IPS-20b (cell line): ENCODE results near the gene ALDH1A2.

Experiments
- H3K27ac ChIP-seq: one replicate; pipeline ENCODE4 v1.5.1; 2013; ENCODE audit warnings: low read length
- H3K27me3 ChIP-seq: 2 replicates; pipeline ENCODE4 v1.6.1; 2013; ENCODE audit warnings: mild to moderate bottlenecking, low read length, inconsistent platforms; ENCODE audit not compliant: insufficient read depth
- H3K36me3 ChIP-seq: 2 replicates; pipeline ENCODE4 v1.6.1; 2013; ENCODE audit warnings: low read depth, mild to moderate bottlenecking, inconsistent platforms, low read length, moderate library complexity; ENCODE audit not compliant: insufficient read depth
- H3K4me1 ChIP-seq: 2 replicates; pipeline ENCODE4 v1.6.1; 2013; ENCODE audit warnings: mild to moderate bottlenecking, control low read depth, inconsistent platforms, low read length, moderate library complexity; ENCODE audit not compliant: insufficient read depth
- H3K4me3 ChIP-seq: 2 replicates; pipeline ENCODE4 v1.5.1; 2013; ENCODE audit warnings: mild to moderate bottlenecking, low read length, inconsistent platforms
- H3K9ac ChIP-seq: 2 replicates; pipeline ENCODE4 v1.6.1; 2013; ENCODE audit warnings: low read depth, mild to moderate bottlenecking, inconsistent platforms, low read length, moderate library complexity
- H3K9me3 ChIP-seq: 2 replicates; pipeline ENCODE4 v1.6.1; 2013; ENCODE audit warnings: mild to moderate bottlenecking, low read depth, low read length, inconsistent platforms; ENCODE audit not compliant: insufficient read depth

The ALDH1A2 gene

GRCh38 chr15:57972864-57973263, 92.6 kb downstream of the ALDH1A2 start:
- Histone ChIP-seq H3K9ac (no peak overlapping the region), H3K27me3 (no peaks in the 10 kb centered on the region), H3K36me3 (no peaks in the 10 kb centered on the region), H3K27ac (no peak overlapping the region), H3K9me3 (no peaks in the 10 kb centered on the region), H3K4me1 (no peaks in the 10 kb centered on the region; the same call in 1 of the 2 replicates), H3K4me3 (no peak overlapping the region)

- no peak overlapping the region for H3K9ac ChIP-seq
- no peaks in the 10 kb centered on the region for H3K9me3 ChIP-seq
- H3K36me3 ChIP-seq, result no peaks in the 10 kb centered on the region
- no peaks in the 10 kb centered on the region for H3K27me3 ChIP-seq
- H3K4me3 ChIP-seq, result no peak overlapping the region
- no peaks in the 10 kb centered on the region; the same call in 1 of the 2 replicates for H3K4me1 ChIP-seq
- H3K27ac ChIP-seq, result no peak overlapping the region
Measured at GRCh38 chr15:57969996-57970395, 95.5 kb downstream of the ALDH1A2 start.

GRCh38 chr15:57969355-57969754, 96.2 kb downstream of the ALDH1A2 start:
- Histone ChIP-seq H3K27me3 (no peaks in the 10 kb centered on the region), H3K4me3 (no peak overlapping the region), H3K9me3 (no peaks in the 10 kb centered on the region), H3K4me1 (no peaks in the 10 kb centered on the region; the same call in 1 of the 2 replicates), H3K9ac (no peak overlapping the region), H3K36me3 (no peaks in the 10 kb centered on the region), H3K27ac (no peak overlapping the region)

- no peaks in the 10 kb centered on the region for H3K27me3 ChIP-seq
- H3K36me3 ChIP-seq, result no peaks in the 10 kb centered on the region
- no peaks in the 10 kb centered on the region for H3K9me3 ChIP-seq
- H3K9ac ChIP-seq, result no peak overlapping the region
- no peaks in the 10 kb centered on the region for H3K4me1 ChIP-seq
- no peak overlapping the region for H3K27ac ChIP-seq
- no peak overlapping the region for H3K4me3 ChIP-seq
Measured at GRCh38 chr15:57962887-57963286, 102.6 kb downstream of the ALDH1A2 start.

- H3K4me1 ChIP-seq, result no peaks in the 10 kb centered on the region
- no peaks in the 10 kb centered on the region for H3K27me3 ChIP-seq
- no peak overlapping the region for H3K9ac ChIP-seq
- no peak overlapping the region for H3K27ac ChIP-seq
- no peaks in the 10 kb centered on the region for H3K9me3 ChIP-seq
- no peak overlapping the region for H3K4me3 ChIP-seq
- H3K36me3 ChIP-seq, result no peaks in the 10 kb centered on the region
Measured at GRCh38 chr15:57961919-57962318, 103.6 kb downstream of the ALDH1A2 start.

- H3K9me3 ChIP-seq, result no peaks in the 10 kb centered on the region
- H3K4me1 ChIP-seq, result no peaks in the 10 kb centered on the region
- H3K36me3 ChIP-seq, result no peaks in the 10 kb centered on the region
- no peaks in the 10 kb centered on the region for H3K27me3 ChIP-seq
- no peak overlapping the region for H3K27ac ChIP-seq
- no peak overlapping the region for H3K4me3 ChIP-seq
- no peak overlapping the region for H3K9ac ChIP-seq
Measured at GRCh38 chr15:57957113-57957512, 108.4 kb downstream of the ALDH1A2 start.

- H3K9ac ChIP-seq, result no peak overlapping the region
- no peaks in the 10 kb centered on the region for H3K27me3 ChIP-seq
- H3K27ac ChIP-seq, result no peak overlapping the region
- no peaks in the 10 kb centered on the region for H3K9me3 ChIP-seq
- no peaks in the 10 kb centered on the region for H3K36me3 ChIP-seq
- no peak overlapping the region for H3K4me3 ChIP-seq
- no peaks in the 10 kb centered on the region for H3K4me1 ChIP-seq
Measured at GRCh38 chr15:57953874-57954273, 111.6 kb downstream of the ALDH1A2 start.

GRCh38 chr15:57951328-57951932, 114.1 kb downstream of the ALDH1A2 start:
- no peaks in the 10 kb centered on the region for H3K9me3 ChIP-seq
- no peaks in the 10 kb centered on the region for H3K4me1 ChIP-seq
- no peak overlapping the region for H3K27ac ChIP-seq
- H3K4me3 ChIP-seq, result no peak overlapping the region
- no peak overlapping the region for H3K9ac ChIP-seq
- H3K36me3 ChIP-seq, result no peaks in the 10 kb centered on the region
- H3K27me3 ChIP-seq, result no peaks in the 10 kb centered on the region

GRCh38 chr15:57950381-57950946, 115.0 kb downstream of the ALDH1A2 start:
- Histone ChIP-seq H3K9ac (no peak overlapping the region), H3K4me3 (no peak overlapping the region), H3K4me1 (no peaks in the 10 kb centered on the region), H3K27me3 (no peaks in the 10 kb centered on the region), H3K27ac (no peak overlapping the region), H3K9me3 (no peaks in the 10 kb centered on the region), H3K36me3 (no peaks in the 10 kb centered on the region)

GRCh38 chr15:57949374-57949943, 116.1 kb downstream of the ALDH1A2 start:
- no peaks in the 10 kb centered on the region for H3K27me3 ChIP-seq
- no peaks in the 10 kb centered on the region for H3K36me3 ChIP-seq
- no peak overlapping the region for H3K9ac ChIP-seq
- no peaks in the 10 kb centered on the region for H3K9me3 ChIP-seq
- H3K4me3 ChIP-seq, result no peak overlapping the region
- H3K27ac ChIP-seq, result no peak overlapping the region
- no peaks in the 10 kb centered on the region for H3K4me1 ChIP-seq

GRCh38 chr15:57948351-57949289, 116.9 kb downstream of the ALDH1A2 start:
- H3K4me3 ChIP-seq, result no peak overlapping the region
- no peaks in the 10 kb centered on the region for H3K4me1 ChIP-seq
- no peaks in the 10 kb centered on the region for H3K27me3 ChIP-seq

More at GRCh38 chr15:57948351-57949289, 116.9 kb downstream of the ALDH1A2 start:
- no peaks in the 10 kb centered on the region for H3K9me3 ChIP-seq
- no peaks in the 10 kb centered on the region for H3K36me3 ChIP-seq
- no peak overlapping the region for H3K9ac ChIP-seq
- H3K27ac ChIP-seq, result no peak overlapping the region
